Osteocyte (in vitro differentiated cells): ENCODE measurements around the gene DMAC1. TPM values are rescaled to one million over a fixed set of nuclear protein-coding genes. Genes with fewer than 3 reads are reported as not detected.

Experiments
- DNase-seq: peaks from one replicate; pipeline ENCODE4 v3.0.0; 2021; ENCODE audit warnings: mixed read lengths; ENCODE audit not compliant: unreplicated experiment; ENCODE audit errors: extremely low spot score
- H3K27ac Mint-ChIP-seq: one replicate; pipeline ENCODE4 v1.8.0; 2021; ENCODE audit warnings: mild to moderate bottlenecking, mixed read lengths; ENCODE audit not compliant: unreplicated experiment
- H3K27me3 Mint-ChIP-seq: one replicate; pipeline ENCODE4 v1.8.0; 2021; ENCODE audit warnings: mixed read lengths; ENCODE audit not compliant: unreplicated experiment
- H3K36me3 Mint-ChIP-seq: one replicate; pipeline ENCODE4 v1.8.0; 2021; ENCODE audit warnings: mixed read lengths; ENCODE audit not compliant: unreplicated experiment
- H3K4me1 Mint-ChIP-seq: one replicate; pipeline ENCODE4 v1.8.0; 2021; ENCODE audit warnings: mixed read lengths; ENCODE audit not compliant: unreplicated experiment
- H3K4me3 Mint-ChIP-seq: one replicate; pipeline ENCODE4 v1.8.0; 2021; ENCODE audit warnings: mild to moderate bottlenecking, moderate library complexity, mixed read lengths; ENCODE audit not compliant: unreplicated experiment
- H3K9me3 Mint-ChIP-seq: one replicate; pipeline ENCODE4 v1.8.0; 2021; ENCODE audit warnings: mixed read lengths; ENCODE audit not compliant: unreplicated experiment
- CTCF ChIP-seq: fragments of 200-600 bp; sonication (generic); IDR thresholded peaks from 2 replicates; pipeline ENCODE4 v1.5.0; 2021; ENCODE audit warnings: antibody characterized with exemption, mild to moderate bottlenecking, moderate library complexity
- total RNA-seq: library from RNA; stranded (reverse); gene quantifications from 2 replicates; pipeline ENCODE4 v1.2.1, GENCODE V29; 2021

Gene DMAC1
- total RNA-seq, 1 donor from 2014 or later = 41.6 TPM

GRCh38 chr9:7760014-7760415 lies 39.6 kb downstream of the DMAC1 start:
- Mint-ChIP-seq H3K9me3 (peaks cover 8% of the 10 kb centered on the region), H3K27me3 (no peaks in the 10 kb centered on the region), H3K27ac (no peak overlapping the region), H3K4me3 (no peak overlapping the region), H3K4me1 (no peaks in the 10 kb centered on the region), H3K36me3 (no peaks in the 10 kb centered on the region)
- DNase-seq = no peak
- TF ChIP-seq CTCF = no peak

GRCh38 chr9:7756088-7756487 lies 43.5 kb downstream of the DMAC1 start:
- no peaks in the 10 kb centered on the region for H3K9me3 Mint-ChIP-seq
- DNase-seq = no peak
- H3K27ac Mint-ChIP-seq = no peak overlapping the region
- H3K27me3 Mint-ChIP-seq = no peaks in the 10 kb centered on the region
- no peaks in the 10 kb centered on the region for H3K4me1 Mint-ChIP-seq
- H3K4me3 Mint-ChIP-seq = no peak overlapping the region
- no peak for TF ChIP-seq CTCF
- H3K36me3 Mint-ChIP-seq = no peaks in the 10 kb centered on the region

- no peaks in the 10 kb centered on the region for H3K4me1 Mint-ChIP-seq
- H3K36me3 Mint-ChIP-seq = no peaks in the 10 kb centered on the region
- no peak for TF ChIP-seq CTCF
- no peak for DNase-seq
- no peak overlapping the region for H3K4me3 Mint-ChIP-seq
- no peak overlapping the region for H3K27ac Mint-ChIP-seq
- H3K27me3 Mint-ChIP-seq = no peaks in the 10 kb centered on the region
- H3K9me3 Mint-ChIP-seq = peaks cover 9% of the 10 kb centered on the region
These were observed 47.1 kb downstream of the DMAC1 start for GRCh38 chr9:7752481-7752880.
